PC-9 (cell line): Measurements from ENCODE around the gene ROBO1. TPM values are rescaled to one million over a fixed set of nuclear protein-coding genes. Genes with fewer than 3 reads are reported as not detected.

ENCODE experiments used
- BruUV-seq: library from RNA; stranded (reverse); fragments of 400-500 nt; replicated peaks from 2 replicates; lab custom pipeline; 2021; lab: Mats Ljungman, UMichigan
- CTCF ChIA-PET: fragments of 300-600 bp; sonication (Branson Sonifier 250); formaldehyde crosslinking; loops from one replicate; lab custom pipeline; 2022; ENCODE audit warnings: antibody characterized with exemption; lab: Charles Lee
- POLR2A ChIA-PET: fragments of 300-600 bp; sonication (Branson Sonifier 250); formaldehyde crosslinking; loops from one replicate; lab custom pipeline; 2022; ENCODE audit warnings: antibody characterized with exemption; ENCODE audit not compliant: unreplicated experiment; lab: Charles Lee
- DNase-seq, 2 experiments: peaks; one replicate each; pipeline versions ENCODE4 v3.0.0 to v3.0.0-alpha.2; 2015 to 2022; ENCODE audit warnings: mixed read lengths in 1 of 2
- H2AFZ ChIP-seq: fragments of 200-600 bp; sonication (generic); 2 replicates; pipeline ENCODE4 v1.8.1; 2017; ENCODE audit warnings: antibody characterized with exemption
- H3F3A ChIP-seq: fragments of 200-600 bp; sonication (generic); 2 replicates; pipeline ENCODE4 v1.8.1; 2017; ENCODE audit warnings: antibody characterized with exemption, mild to moderate bottlenecking, low read depth; ENCODE audit not compliant: insufficient read depth
- H3K27ac ChIP-seq: fragments of 200-600 bp; sonication (generic); 2 replicates; pipeline ENCODE4 v1.6.1; 2016; ENCODE audit warnings: mixed run types
- H3K27me3 ChIP-seq: fragments of 200-600 bp; sonication (generic); 2 replicates; pipeline ENCODE4 v1.6.1; 2016; ENCODE audit warnings: low read depth, mixed run types; ENCODE audit not compliant: insufficient read depth
- H3K36me3 ChIP-seq: fragments of 200-600 bp; sonication (generic); 2 replicates; pipeline ENCODE4 v1.6.1; 2016; ENCODE audit warnings: low read depth, mixed run types
- H3K4me1 ChIP-seq: fragments of 200-600 bp; sonication (generic); replicated peaks from 2 replicates; pipeline ENCODE4 v1.6.1; 2016; ENCODE audit warnings: mixed run types; ENCODE audit not compliant: insufficient read depth
- H3K4me2 ChIP-seq: fragments of 200-600 bp; sonication (generic); 2 replicates; pipeline ENCODE4 v1.6.1; 2017; ENCODE audit warnings: mixed run types
- H3K4me3 ChIP-seq: fragments of 200-600 bp; sonication (generic); 2 replicates; pipeline ENCODE4 v1.6.1; 2016; ENCODE audit warnings: mixed run types
- H3K79me2 ChIP-seq: fragments of 200-600 bp; sonication (generic); 2 replicates; pipeline ENCODE4 v1.6.1; 2017; ENCODE audit warnings: low read depth, mixed run types
- H3K9me2 ChIP-seq: fragments of 200-600 bp; sonication (generic); 2 replicates; pipeline ENCODE4 v1.8.1; 2017; ENCODE audit warnings: mild to moderate bottlenecking; ENCODE audit not compliant: insufficient read depth
- H3K9me3 ChIP-seq: fragments of 200-600 bp; sonication (generic); 2 replicates; pipeline ENCODE4 v1.8.1; 2016; ENCODE audit warnings: low read depth; ENCODE audit not compliant: insufficient read depth
- H4K20me1 ChIP-seq: fragments of 200-600 bp; sonication (generic); 2 replicates; pipeline ENCODE4 v1.8.1; 2017; ENCODE audit not compliant: insufficient read depth
- EZH2 ChIP-seq: fragments of 200-600 bp; sonication (generic); IDR thresholded peaks from 2 replicates; pipeline ENCODE4 v1.8.0; 2017; ENCODE audit warnings: antibody characterized with exemption, low read depth
- intact Hi-C: fragments of 100-400 bp; cut with micrococcal nuclease; formaldehyde crosslinking; loops from one replicate; pipeline ENCODE4 v1.10.0; 2022; ENCODE audit not compliant: unreplicated experiment
- total RNA-seq: library from RNA; stranded (reverse); gene quantifications from 2 replicates; pipeline ENCODE4 v1.2.3, GENCODE V29; 2021
- TF ChIP-seq, protein P1 (sequence below): fragments of 200-600 bp; sonication (generic); conservative IDR thresholded peaks from 2 replicates; pipeline ENCODE4 v1.6.1; 2017; ENCODE audit warnings: mixed run types, antibody characterized with exemption, mild to moderate bottlenecking, moderate library complexity

The ROBO1 gene
- total RNA-seq, 1 experiment from 2014 or later, result 17.5 TPM

GRCh38 chr3:78912687-78913086 is 855.1 kb downstream of the ROBO1 start:
- H3K27ac ChIP-seq, result no peak overlapping the region
- H3F3A ChIP-seq, result no peaks in the 10 kb centered on the region
- H3K9me3 ChIP-seq, result no peaks in the 10 kb centered on the region
- CTCF ChIA-PET, result no interaction called here
- no peaks in the 10 kb centered on the region for H3K79me2 ChIP-seq
- no peaks in the 10 kb centered on the region; the same call in 1 of the 2 replicates for H4K20me1 ChIP-seq
- H3K9me2 ChIP-seq, result no peaks in the 10 kb centered on the region
- H3K36me3 ChIP-seq, result no peaks in the 10 kb centered on the region
- no peaks in the 10 kb centered on the region for H3K4me1 ChIP-seq
- POLR2A ChIA-PET, result no interaction called here
- intact Hi-C loops, result no loop called here
- no peak overlapping the region for H3K4me3 ChIP-seq
- DNase-seq, result no peak
- H3K27me3 ChIP-seq, result no peaks in the 10 kb centered on the region
- BruUV-seq, result no TSS peak
- no peak overlapping the region for H3K4me2 ChIP-seq
- TF ChIP-seq, protein P1, sequence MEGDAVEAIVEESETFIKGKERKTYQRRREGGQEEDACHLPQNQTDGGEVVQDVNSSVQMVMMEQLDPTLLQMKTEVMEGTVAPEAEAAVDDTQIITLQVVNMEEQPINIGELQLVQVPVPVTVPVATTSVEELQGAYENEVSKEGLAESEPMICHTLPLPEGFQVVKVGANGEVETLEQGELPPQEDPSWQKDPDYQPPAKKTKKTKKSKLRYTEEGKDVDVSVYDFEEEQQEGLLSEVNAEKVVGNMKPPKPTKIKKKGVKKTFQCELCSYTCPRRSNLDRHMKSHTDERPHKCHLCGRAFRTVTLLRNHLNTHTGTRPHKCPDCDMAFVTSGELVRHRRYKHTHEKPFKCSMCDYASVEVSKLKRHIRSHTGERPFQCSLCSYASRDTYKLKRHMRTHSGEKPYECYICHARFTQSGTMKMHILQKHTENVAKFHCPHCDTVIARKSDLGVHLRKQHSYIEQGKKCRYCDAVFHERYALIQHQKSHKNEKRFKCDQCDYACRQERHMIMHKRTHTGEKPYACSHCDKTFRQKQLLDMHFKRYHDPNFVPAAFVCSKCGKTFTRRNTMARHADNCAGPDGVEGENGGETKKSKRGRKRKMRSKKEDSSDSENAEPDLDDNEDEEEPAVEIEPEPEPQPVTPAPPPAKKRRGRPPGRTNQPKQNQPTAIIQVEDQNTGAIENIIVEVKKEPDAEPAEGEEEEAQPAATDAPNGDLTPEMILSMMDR, result no peak
- no peak for TF ChIP-seq EZH2
- H2AFZ ChIP-seq, result no peak overlapping the region

- DNase-seq, result no peak
- H3K36me3 ChIP-seq, result no peaks in the 10 kb centered on the region
- H3K4me2 ChIP-seq, result no peak overlapping the region
- no peaks in the 10 kb centered on the region for H3K9me2 ChIP-seq
- no peaks in the 10 kb centered on the region for H3K27me3 ChIP-seq
- no peaks in the 10 kb centered on the region for H3K4me1 ChIP-seq
- no peaks in the 10 kb centered on the region for H3F3A ChIP-seq
- H3K4me3 ChIP-seq, result no peak overlapping the region
- intact Hi-C loops, result no loop called here
- no peaks in the 10 kb centered on the region; the same call in 1 of the 2 replicates for H4K20me1 ChIP-seq
- H3K9me3 ChIP-seq, result no peaks in the 10 kb centered on the region
- H3K79me2 ChIP-seq, result no peaks in the 10 kb centered on the region
- ChIA-PET POLR2A (no interaction called here), CTCF (no interaction called here)
- no peak overlapping the region for H2AFZ ChIP-seq
- TF ChIP-seq, protein P1, result no peak
- no peak for TF ChIP-seq EZH2
- BruUV-seq, result no TSS peak
- no peak overlapping the region for H3K27ac ChIP-seq
Observed at GRCh38 chr3:78912259-78912658, 855.5 kb downstream of the ROBO1 start.

GRCh38 chr3:78911394-78911793 is 856.4 kb downstream of the ROBO1 start:
- H3K4me1 ChIP-seq, result no peaks in the 10 kb centered on the region
- H3K36me3 ChIP-seq, result no peaks in the 10 kb centered on the region
- H3K9me2 ChIP-seq, result no peaks in the 10 kb centered on the region
- BruUV-seq, result no TSS peak
- H3K4me3 ChIP-seq, result no peak overlapping the region
- TF ChIP-seq, protein P1, result no peak
- no peak for TF ChIP-seq EZH2
- no peaks in the 10 kb centered on the region for H3K27me3 ChIP-seq
- H3K27ac ChIP-seq, result no peak overlapping the region
- no peaks in the 10 kb centered on the region for H4K20me1 ChIP-seq
- no peaks in the 10 kb centered on the region for H3F3A ChIP-seq
- no peak overlapping the region for H3K4me2 ChIP-seq
- intact Hi-C loops, result no loop called here
- H2AFZ ChIP-seq, result no peak overlapping the region
- ChIA-PET CTCF (no interaction called here), POLR2A (no interaction called here)
- no peaks in the 10 kb centered on the region for H3K79me2 ChIP-seq
- no peaks in the 10 kb centered on the region for H3K9me3 ChIP-seq
- no peak for DNase-seq
